Fibroblast of lung (primary cell): Measurements from ENCODE around the gene ABCA9. TPM values are rescaled to one million over a fixed set of nuclear protein-coding genes. Genes with fewer than 3 reads are reported as not detected.

Source experiments
- DNase-seq, 2 donors: peaks; one replicate each; pipeline versions ENCODE4 v3.0.0 to v3.0.0-alpha.2; 2010; ENCODE audit warnings: low read depth in 2 of 2
- H2AFZ ChIP-seq: 2 replicates; pipeline ENCODE4 v1.5.1; 2012; ENCODE audit warnings: low read length, control low read depth, inconsistent platforms
- H3K27ac ChIP-seq: 2 replicates; pipeline ENCODE4 v1.5.1; 2011; ENCODE audit warnings: low read length, control low read depth; ENCODE audit not compliant: insufficient read depth
- H3K27me3 ChIP-seq: 2 replicates; pipeline ENCODE4 v1.5.1; 2011; ENCODE audit warnings: mild to moderate bottlenecking, low read length; ENCODE audit not compliant: control insufficient read depth, insufficient read depth
- H3K36me3 ChIP-seq: 2 replicates; pipeline ENCODE4 v1.5.1; 2011; ENCODE audit warnings: low read length; ENCODE audit not compliant: control insufficient read depth, insufficient read depth
- H3K4me1 ChIP-seq: 2 replicates; pipeline ENCODE4 v1.5.1; 2011; ENCODE audit warnings: low read length; ENCODE audit not compliant: control insufficient read depth, insufficient read depth; ENCODE audit errors: extremely low read depth
- H3K4me2 ChIP-seq: 2 replicates; pipeline ENCODE4 v1.5.1; 2011; ENCODE audit warnings: low read length, control low read depth; ENCODE audit not compliant: insufficient read depth; ENCODE audit errors: extremely low read depth
- H3K4me3 ChIP-seq, 4 experiments: fragments of 200-600 bp in 1 of 4; sonication (generic) in 1 of 4; replicated peaks in 1 of 4; 2 replicates each; pipeline ENCODE4 v1.5.1; 2011 to 2016; ENCODE audit warnings: low read length in 4 of 4, low read depth in 3 of 4, mild to moderate bottlenecking in 3 of 4, control low read depth in 2 of 4, inconsistent platforms in 1 of 4, mixed read lengths in 1 of 4; ENCODE audit not compliant: insufficient read depth in 1 of 4; ENCODE audit errors: control extremely low read depth in 1 of 4
- H3K79me2 ChIP-seq: 2 replicates; pipeline ENCODE4 v1.5.1; 2012; ENCODE audit warnings: mild to moderate bottlenecking, low read length, inconsistent platforms; ENCODE audit not compliant: control insufficient read depth, insufficient read depth
- H3K9ac ChIP-seq: 2 replicates; pipeline ENCODE4 v1.5.1; 2011; ENCODE audit warnings: mild to moderate bottlenecking, low read length, control low read depth; ENCODE audit not compliant: insufficient read depth
- H3K9me3 ChIP-seq: 2 replicates; pipeline ENCODE4 v1.5.1; 2012; ENCODE audit warnings: low read depth, low read length; ENCODE audit not compliant: control insufficient read depth, insufficient read depth
- H4K20me1 ChIP-seq: 2 replicates; pipeline ENCODE4 v1.5.1; 2011; ENCODE audit warnings: low read length; ENCODE audit not compliant: control insufficient read depth, insufficient read depth; ENCODE audit errors: extremely low read depth
- EZH2 ChIP-seq: IDR thresholded peaks from 2 replicates; pipeline ENCODE4 v1.5.1; 2012; ENCODE audit warnings: low read length, control low read depth, mild to moderate bottlenecking; ENCODE audit errors: missing control alignments
- polyA plus RNA-seq, 2 donors: library from polyadenylated mRNA; depleted of rRNA in 1 of 2; stranded (reverse) in 1 of 2; unstranded in 1 of 2; fragments of >200 nt; gene quantifications; 2 replicates each; pipeline ENCODE4 v1.2.1, GENCODE V29; 2011 to 2012; ENCODE audit warnings: missing spikeins in 1 of 2
- total RNA-seq: library from RNA; depleted of rRNA; stranded (reverse); fragments of >200 nt; gene quantifications from 2 replicates; pipeline ENCODE4 v1.2.1, GENCODE V29; 2014
- TF ChIP-seq, protein P1 (sequence below), 2 donors: IDR thresholded peaks in 1 of 2; conservative IDR thresholded peaks in 1 of 2; 1 replicate in 1 of 2; 2 replicates in 1 of 2; pipeline ENCODE4 v1.5.1; 2011 to 2012; ENCODE audit warnings: low read length in 2 of 2, control low read depth in 1 of 2, inconsistent platforms in 1 of 2, low read depth in 1 of 2, mild to moderate bottlenecking in 1 of 2

The ABCA9 gene
- total and polyA plus RNA-seq, 2 donors (not counting 1 experiment from before 2014, with no cell fraction given): 1.6 to 3.1 TPM

DNA sequence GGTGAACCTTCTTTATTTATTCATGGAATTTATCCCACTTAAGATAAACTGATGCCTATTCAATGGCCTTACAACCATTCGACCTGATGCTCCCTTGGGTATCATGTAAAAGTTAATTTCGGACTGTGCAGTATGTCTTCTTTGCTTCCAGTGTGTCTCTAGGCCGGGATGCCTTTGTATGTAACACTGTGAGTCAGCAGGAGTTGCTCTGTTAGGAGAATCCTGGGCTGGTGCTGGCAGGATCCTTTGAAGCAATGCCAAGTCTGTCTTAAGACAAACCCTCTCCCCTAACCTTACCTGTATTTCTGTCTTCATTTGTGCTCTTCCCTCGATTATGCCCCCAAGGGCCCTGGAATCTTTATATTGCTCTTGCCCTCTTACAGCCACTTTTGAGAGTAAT, 67.6 kb downstream of the ABCA9 start:
- Histone ChIP-seq H3K9me3 (no peaks in the 10 kb centered on the region), H3K79me2 (no peaks in the 10 kb centered on the region), H3K4me1 (no peaks in the 10 kb centered on the region), H3K4me3 (no peak overlapping the region), H4K20me1 (no peaks in the 10 kb centered on the region), H3K27me3 (no peaks in the 10 kb centered on the region), H3K36me3 (no peaks in the 10 kb centered on the region), H3K27ac (no peak overlapping the region), H3K9ac (no peak overlapping the region), H2AFZ (no peak overlapping the region), H3K4me2 (no peak overlapping the region)
- peak; percentile 16 to 49 for DNase-seq
- TF ChIP-seq, protein P1, sequence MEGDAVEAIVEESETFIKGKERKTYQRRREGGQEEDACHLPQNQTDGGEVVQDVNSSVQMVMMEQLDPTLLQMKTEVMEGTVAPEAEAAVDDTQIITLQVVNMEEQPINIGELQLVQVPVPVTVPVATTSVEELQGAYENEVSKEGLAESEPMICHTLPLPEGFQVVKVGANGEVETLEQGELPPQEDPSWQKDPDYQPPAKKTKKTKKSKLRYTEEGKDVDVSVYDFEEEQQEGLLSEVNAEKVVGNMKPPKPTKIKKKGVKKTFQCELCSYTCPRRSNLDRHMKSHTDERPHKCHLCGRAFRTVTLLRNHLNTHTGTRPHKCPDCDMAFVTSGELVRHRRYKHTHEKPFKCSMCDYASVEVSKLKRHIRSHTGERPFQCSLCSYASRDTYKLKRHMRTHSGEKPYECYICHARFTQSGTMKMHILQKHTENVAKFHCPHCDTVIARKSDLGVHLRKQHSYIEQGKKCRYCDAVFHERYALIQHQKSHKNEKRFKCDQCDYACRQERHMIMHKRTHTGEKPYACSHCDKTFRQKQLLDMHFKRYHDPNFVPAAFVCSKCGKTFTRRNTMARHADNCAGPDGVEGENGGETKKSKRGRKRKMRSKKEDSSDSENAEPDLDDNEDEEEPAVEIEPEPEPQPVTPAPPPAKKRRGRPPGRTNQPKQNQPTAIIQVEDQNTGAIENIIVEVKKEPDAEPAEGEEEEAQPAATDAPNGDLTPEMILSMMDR (conservative IDR thresholded peaks at IDR 0.05 in 1 of 2, IDR thresholded peaks at IDR 0.05 in 1 of 2; ENCODE audit: low read depth in 1 of 2, low read length in 2 of 2): no peak
- TF ChIP-seq EZH2: no peak

DNA sequence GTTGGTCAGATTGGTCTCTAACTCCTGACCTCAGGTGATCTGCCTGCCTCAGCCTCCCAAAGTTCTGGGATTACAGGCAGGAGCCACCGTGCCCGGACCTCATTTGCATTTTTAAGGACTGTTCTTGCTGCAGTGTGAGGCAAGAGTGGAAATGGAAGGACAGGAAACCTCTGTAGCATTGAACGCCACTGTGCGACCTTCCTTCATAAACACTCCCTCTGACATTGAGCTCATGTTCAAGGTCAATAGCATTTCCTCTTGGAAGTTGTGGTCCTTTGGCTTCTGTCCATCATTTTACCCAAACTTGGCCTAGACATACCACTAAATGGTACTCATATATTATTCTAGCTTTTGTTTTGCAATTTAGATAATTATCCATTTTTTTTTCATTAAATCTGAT, 72.8 kb downstream of the ABCA9 start:
- H2AFZ ChIP-seq: no peak overlapping the region
- H3K27ac ChIP-seq: no peak overlapping the region
- no peak overlapping the region for H3K4me2 ChIP-seq
- H3K27me3 ChIP-seq: no peaks in the 10 kb centered on the region
- no peak overlapping the region for H3K9ac ChIP-seq
- no peak for DNase-seq
- no peaks in the 10 kb centered on the region for H3K4me1 ChIP-seq
- H3K4me3 ChIP-seq: no peak overlapping the region
- no peaks in the 10 kb centered on the region for H3K79me2 ChIP-seq
- no peaks in the 10 kb centered on the region for H4K20me1 ChIP-seq
- TF ChIP-seq EZH2: no peak
- TF ChIP-seq, protein P1 (conservative IDR thresholded peaks at IDR 0.05 in 1 of 2, IDR thresholded peaks at IDR 0.05 in 1 of 2; ENCODE audit: low read depth in 1 of 2, low read length in 2 of 2): no peak
- H3K36me3 ChIP-seq: no peaks in the 10 kb centered on the region
- no peaks in the 10 kb centered on the region for H3K9me3 ChIP-seq

DNA sequence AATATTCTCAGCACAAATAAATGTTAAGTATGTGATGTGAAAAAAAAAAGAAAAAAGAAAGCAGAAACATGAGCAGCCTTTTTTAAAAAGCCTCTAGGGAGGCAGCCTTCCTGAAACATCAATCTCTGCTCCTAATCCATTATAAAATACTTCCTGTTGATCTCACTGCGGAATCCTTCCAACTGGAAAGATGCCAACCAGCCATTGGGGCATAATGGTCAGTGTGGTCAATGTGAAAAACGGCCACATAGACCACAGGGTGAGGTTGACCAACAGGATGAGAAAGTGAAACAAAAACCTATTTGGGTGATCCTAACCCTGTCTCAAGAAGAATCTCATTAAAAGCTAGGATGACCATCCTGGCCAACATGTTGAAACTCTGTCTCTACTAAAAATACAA, 79.4 kb downstream of the ABCA9 start:
- H3K4me3 ChIP-seq: no peak overlapping the region
- TF ChIP-seq, protein P1 (conservative IDR thresholded peaks at IDR 0.05 in 1 of 2, IDR thresholded peaks at IDR 0.05 in 1 of 2; ENCODE audit: low read depth in 1 of 2, low read length in 2 of 2): no peak
- TF ChIP-seq EZH2: no peak
- peak overlapping the region; percentile 59 for H3K4me2 ChIP-seq
- H3K27ac ChIP-seq: no peak overlapping the region
- no peaks in the 10 kb centered on the region for H3K36me3 ChIP-seq
- H3K9ac ChIP-seq: no peak overlapping the region
- no peaks in the 10 kb centered on the region for H4K20me1 ChIP-seq
- H3K4me1 ChIP-seq: no peaks in the 10 kb centered on the region
- H3K27me3 ChIP-seq: no peaks in the 10 kb centered on the region
- peak; percentile 74 to 86 for DNase-seq
- H3K9me3 ChIP-seq: no peaks in the 10 kb centered on the region
- no peaks in the 10 kb centered on the region for H3K79me2 ChIP-seq
- peak overlapping the region; percentile 45 for H2AFZ ChIP-seq
